Lower leg skin (tissue), 4 donors: Measurements from ENCODE around the gene SHISAL2B. TPM values are rescaled to one million over a fixed set of nuclear protein-coding genes. Genes with fewer than 3 reads are reported as not detected.
"Not testable (repeated sequence)": the region's sequence is repeated elsewhere in the genome, so short reads cannot be mapped to it uniquely, and the experiment has no call there.

ENCODE experiments used
- DNase-seq, 2 donors: peaks; one replicate each; pipeline ENCODE4 v3.0.0-alpha.2; 2019; ENCODE audit warnings: low spot score in 2 of 2
- H3K4me3 ChIP-seq: fragments of 200-600 bp; sonication (generic); 2 replicates; pipeline ENCODE4 v1.5.1; 2017; ENCODE audit warnings: mild to moderate bottlenecking, low read depth; ENCODE audit not compliant: poor library complexity, severe bottlenecking
- CTCF ChIP-seq, 3 donors: fragments of 450-650 bp; IDR thresholded peaks; one replicate each; pipeline ENCODE4 v1.5.1; 2016; ENCODE audit warnings: antibody characterized with exemption in 3 of 3, mild to moderate bottlenecking in 3 of 3, moderate library complexity in 2 of 3
- POLR2A ChIP-seq, 2 donors: fragments of 450-650 bp; IDR thresholded peaks; one replicate each; pipeline ENCODE4 v1.6.1; 2016 to 2017; ENCODE audit warnings: antibody characterized with exemption in 2 of 2, mild to moderate bottlenecking in 1 of 2, moderate library complexity in 1 of 2
- WGBS, 2 donors: methylation state at CpG; one replicate each; pipeline ENCODE4 v1.1.5; 2018; 5-methylcytosine and 5-hydroxymethylcytosine counted together
- intact Hi-C: fragments of 100-400 bp; cut with DNase I; formaldehyde crosslinking; loops from one replicate; pipeline ENCODE4 v1.15.0; 2023; ENCODE audit warnings: low total_unique reads
- total RNA-seq, 4 donors: library from RNA; depleted of rRNA; stranded (reverse); fragments of >200 nt; gene quantifications; one replicate each; pipeline ENCODE4 v1.1.0, GENCODE V29; 2016

The SHISAL2B gene
- total RNA-seq, 4 donors from 2014 or later: not detected

- 63 to 68% methylated on average over 5 of the region's 5 CpGs for WGBS, 2 donors
- no peak overlapping the region for H3K4me3 ChIP-seq
- TF ChIP-seq POLR2A (IDR thresholded peaks at IDR 0.05) (no peak), CTCF (IDR thresholded peaks at IDR 0.05) (no peak)
- no peak for DNase-seq
- intact Hi-C loops: no loop called here
These were observed 4.4 kb upstream of the SHISAL2B start for GRCh38 chr5:64685866-64686265.

- intact Hi-C loops: no loop called here
- WGBS, 2 donors: 31 to 43% methylated on average over 3 of the region's 3 CpGs
- TF ChIP-seq CTCF (IDR thresholded peaks at IDR 0.05) (no peak), POLR2A (IDR thresholded peaks at IDR 0.05) (no peak)
- no peak for DNase-seq
- H3K4me3 ChIP-seq: no peak overlapping the region
These were observed 1.9 kb upstream of the SHISAL2B start for GRCh38 chr5:64688391-64688790.

- intact Hi-C loops: no loop called here
- no peak for DNase-seq
- no peak overlapping the region for H3K4me3 ChIP-seq
- TF ChIP-seq POLR2A (IDR thresholded peaks at IDR 0.05) (no peak), CTCF (IDR thresholded peaks at IDR 0.05) (no peak)
- 77 to 87% methylated on average over 3 of the region's 3 CpGs for WGBS, 2 donors
These were observed 1.3 kb upstream of the SHISAL2B start for GRCh38 chr5:64688965-64689364.

- WGBS, 2 donors: 5 to 8% methylated on average over 9 of the region's 9 CpGs
- TF ChIP-seq POLR2A (IDR thresholded peaks at IDR 0.05) (no peak), CTCF (IDR thresholded peaks at IDR 0.05) (no peak)
- H3K4me3 ChIP-seq: no peak overlapping the region
- DNase-seq: no peak
- intact Hi-C loops: no loop called here
These were observed 243 bp upstream of the SHISAL2B start for GRCh38 chr5:64690104-64690416.

GRCh38 chr5:64691291-64691690, 988 bp downstream of the SHISAL2B start:
- TF ChIP-seq POLR2A (IDR thresholded peaks at IDR 0.05): no peak
- TF ChIP-seq CTCF (IDR thresholded peaks at IDR 0.05): no peak
- no peak for DNase-seq
- intact Hi-C loops: no loop called here
- H3K4me3 ChIP-seq: no peak overlapping the region
- 44 to 52% methylated on average over 3 of the region's 3 CpGs for WGBS, 2 donors

- TF ChIP-seq CTCF (IDR thresholded peaks at IDR 0.05): no peak
- TF ChIP-seq POLR2A (IDR thresholded peaks at IDR 0.05): no peak
- no peak overlapping the region for H3K4me3 ChIP-seq
- DNase-seq: no peak
- intact Hi-C loops: no loop called here
- 59 to 73% methylated on average over 2 of the region's 2 CpGs for WGBS, 2 donors
These were observed 3.3 kb downstream of the SHISAL2B start for GRCh38 chr5:64693636-64694035.

- DNase-seq, H3K4me3 ChIP-seq, intact Hi-C loops: not testable (repeated sequence)
- WGBS, 2 donors: 90% methylated on average over 7 of the region's 7 CpGs
These were observed 6.1 kb downstream of the SHISAL2B start for GRCh38 chr5:64696414-64696813.
